Thyroid gland (tissue), 4 donors: ENCODE results near the gene MDK. TPM values are rescaled to one million over a fixed set of nuclear protein-coding genes. Genes with fewer than 3 reads are reported as not detected.

Source experiments
- DNase-seq, 2 donors: peaks; one replicate each; pipeline ENCODE4 v3.0.0-alpha.2; 2019
- H3K27ac ChIP-seq, 3 donors: fragments of 200-600 bp; sonication (generic); 1 replicate in 2 of 3; 2 replicates in 1 of 3; pipeline ENCODE4 v1.5.1; 2016 to 2019; ENCODE audit warnings: mild to moderate bottlenecking in 1 of 3, moderate library complexity in 1 of 3
- H3K27me3 ChIP-seq: fragments of 200-600 bp; sonication (generic); one replicate; pipeline ENCODE4 v1.5.1; 2019
- H3K36me3 ChIP-seq, 2 donors: fragments of 200-600 bp; sonication (generic); one replicate each; pipeline ENCODE4 v1.5.1; 2016 to 2019
- H3K4me1 ChIP-seq, 2 donors: fragments of 200-600 bp; sonication (generic); one replicate each; pipeline ENCODE4 v1.5.1; 2017 to 2019
- H3K4me3 ChIP-seq, 3 donors: fragments of 200-600 bp; sonication (generic); replicated peaks in 1 of 3; 1 replicate in 2 of 3; 2 replicates in 1 of 3; pipeline ENCODE4 v1.5.1; 2016; ENCODE audit warnings: mild to moderate bottlenecking in 1 of 3
- H3K9me3 ChIP-seq: fragments of 200-600 bp; sonication (generic); one replicate; pipeline ENCODE4 v1.5.1; 2017
- POLR2A ChIP-seq, 2 donors: fragments of 450-650 bp; IDR thresholded peaks; one replicate each; pipeline ENCODE4 v1.6.1; 2017; ENCODE audit warnings: antibody characterized with exemption in 2 of 2, mild to moderate bottlenecking in 2 of 2, moderate library complexity in 1 of 2
- WGBS, 2 donors: methylation state at CpG; one replicate each; pipeline ENCODE4 v1.1.5; 2017; 5-methylcytosine and 5-hydroxymethylcytosine counted together
- intact Hi-C: fragments of 100-400 bp; cut with DNase I; formaldehyde crosslinking; loops from one replicate; pipeline ENCODE4 v1.15.1; 2023
- total RNA-seq, 4 donors: library from RNA; depleted of rRNA; stranded (reverse); fragments of >200 nt; gene quantifications; one replicate each; pipeline ENCODE4 v1.2.3, GENCODE V29; 2016
- TF ChIP-seq, protein P1 (sequence below), 6 experiments: fragments of 200-600 bp in 3 of 6; fragments of 450-650 bp in 3 of 6; sonication (generic) in 3 of 6; IDR thresholded peaks; one replicate each; pipeline ENCODE4 v1.5.1; 2016 to 2019; ENCODE audit warnings: antibody characterized with exemption in 6 of 6, mild to moderate bottlenecking in 2 of 6, inconsistent platforms in 1 of 6, moderate library complexity in 1 of 6

MDK gene
- total RNA-seq, 4 donors from 2014 or later, result 3.3 to 24.3 (median 16.7) TPM

DNA sequence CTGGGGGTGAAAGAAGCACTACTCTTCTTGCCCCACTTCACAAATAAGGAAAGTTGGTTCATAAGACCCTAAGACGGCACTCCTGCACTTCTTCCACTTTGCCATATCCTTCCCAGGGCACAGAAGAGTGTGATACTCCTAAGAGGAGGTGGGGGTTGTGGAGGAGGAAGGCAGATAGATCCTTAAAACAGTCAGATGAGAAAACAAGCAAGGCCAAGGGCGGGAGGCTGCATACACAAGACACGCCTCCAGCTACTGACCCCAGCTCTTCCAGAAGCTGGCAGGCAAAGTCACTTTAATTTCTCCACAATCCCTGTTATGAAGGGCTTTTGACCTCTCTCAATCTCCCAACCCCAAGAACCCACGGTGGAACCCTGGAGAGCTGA lies 11.8 kb downstream of the MDK start:
- H3K36me3 ChIP-seq, result peaks cover 15 to 16% of the 10 kb centered on the region in 2 donors
- H3K27ac ChIP-seq, result no peak overlapping the region
- H3K4me3 ChIP-seq, result peak overlapping the region in 1 of 3 donors; percentile 25
- no peak for DNase-seq
- H3K9me3 ChIP-seq, result no peaks in the 10 kb centered on the region
- H3K4me1 ChIP-seq, result peaks cover 19 to 39% of the 10 kb centered on the region in 2 donors
- peaks cover 14% of the 10 kb centered on the region for H3K27me3 ChIP-seq
- TF ChIP-seq, protein P1, sequence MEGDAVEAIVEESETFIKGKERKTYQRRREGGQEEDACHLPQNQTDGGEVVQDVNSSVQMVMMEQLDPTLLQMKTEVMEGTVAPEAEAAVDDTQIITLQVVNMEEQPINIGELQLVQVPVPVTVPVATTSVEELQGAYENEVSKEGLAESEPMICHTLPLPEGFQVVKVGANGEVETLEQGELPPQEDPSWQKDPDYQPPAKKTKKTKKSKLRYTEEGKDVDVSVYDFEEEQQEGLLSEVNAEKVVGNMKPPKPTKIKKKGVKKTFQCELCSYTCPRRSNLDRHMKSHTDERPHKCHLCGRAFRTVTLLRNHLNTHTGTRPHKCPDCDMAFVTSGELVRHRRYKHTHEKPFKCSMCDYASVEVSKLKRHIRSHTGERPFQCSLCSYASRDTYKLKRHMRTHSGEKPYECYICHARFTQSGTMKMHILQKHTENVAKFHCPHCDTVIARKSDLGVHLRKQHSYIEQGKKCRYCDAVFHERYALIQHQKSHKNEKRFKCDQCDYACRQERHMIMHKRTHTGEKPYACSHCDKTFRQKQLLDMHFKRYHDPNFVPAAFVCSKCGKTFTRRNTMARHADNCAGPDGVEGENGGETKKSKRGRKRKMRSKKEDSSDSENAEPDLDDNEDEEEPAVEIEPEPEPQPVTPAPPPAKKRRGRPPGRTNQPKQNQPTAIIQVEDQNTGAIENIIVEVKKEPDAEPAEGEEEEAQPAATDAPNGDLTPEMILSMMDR (IDR thresholded peaks at IDR 0.05), result no peak
- TF ChIP-seq POLR2A (IDR thresholded peaks at IDR 0.05), result no peak
- WGBS, 2 donors, result 55 to 58% methylated on average over 4 of the region's 4 CpGs
- intact Hi-C loops, result loop anchor here (5.0 to 10.0 kb wide), 2 partner anchors 134 to 222 kb away; partner anchors contain the start of genes ATG13 and HARBI1

DNA sequence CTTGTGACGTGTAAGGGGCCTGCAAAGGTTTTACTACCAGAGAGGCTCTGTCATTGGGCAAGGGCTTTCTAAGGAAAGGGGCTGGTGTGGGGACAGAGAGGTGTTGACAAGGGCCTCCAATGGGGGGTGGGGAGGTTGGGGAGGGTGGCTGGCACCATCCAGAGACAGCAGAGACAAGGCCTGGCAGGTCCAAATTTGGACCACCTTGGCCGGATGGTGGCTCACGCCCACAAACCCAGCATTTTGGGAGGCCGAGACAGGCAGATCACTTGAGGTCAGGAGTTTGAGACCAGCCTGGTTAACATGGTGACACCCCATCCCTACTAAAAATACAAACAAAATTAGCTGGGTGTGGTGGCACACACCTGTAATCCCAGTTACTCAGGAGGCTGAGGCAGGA lies 12.3 kb downstream of the MDK start:
- 81 to 91% methylated on average over 4 of the region's 4 CpGs for WGBS, 2 donors
- Histone ChIP-seq H3K27me3 (peaks cover 14% of the 10 kb centered on the region), H3K4me1 (peaks cover 19 to 39% of the 10 kb centered on the region in 2 donors), H3K36me3 (peaks cover 15 to 16% of the 10 kb centered on the region in 2 donors), H3K27ac (no peak overlapping the region), H3K4me3 (no peak overlapping the region), H3K9me3 (no peaks in the 10 kb centered on the region)
- intact Hi-C loops, result loop anchor here (5.0 to 10.0 kb wide), 2 partner anchors 134 to 221 kb away; partner anchors contain the start of genes ATG13 and HARBI1
- TF ChIP-seq, protein P1 (IDR thresholded peaks at IDR 0.05), result no peak
- no peak for TF ChIP-seq POLR2A (IDR thresholded peaks at IDR 0.05)
- DNase-seq, result no peak

DNA sequence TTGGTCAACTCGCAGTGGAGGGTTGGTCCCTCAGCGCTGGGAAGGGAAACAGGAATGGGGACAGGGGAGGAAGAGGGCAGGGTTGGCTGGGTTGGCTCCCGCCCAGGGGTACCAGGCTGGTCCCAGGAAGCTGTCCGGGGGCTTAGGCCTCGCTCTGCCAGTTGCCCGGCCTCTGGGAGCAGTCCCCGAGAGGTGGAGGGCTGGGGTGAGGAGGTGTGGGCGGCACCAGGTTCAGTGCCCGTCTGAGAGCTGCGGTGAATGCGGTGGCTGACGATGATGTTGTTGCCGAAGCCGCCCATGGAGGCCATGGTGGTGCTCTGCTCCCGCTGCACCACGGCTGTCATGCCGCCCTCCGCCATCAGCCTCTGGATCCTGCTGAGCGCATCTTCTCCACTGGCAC lies 16.1 kb downstream of the MDK start:
- intact Hi-C loops, result loop anchor here (10.0 kb wide), 1 partner anchor 217 kb away; the partner anchor contains the start of genes ATG13 and HARBI1
- WGBS, 2 donors, result 94 to 96% methylated on average over 14 to 18 of the region's 19 CpGs
- H3K4me1 ChIP-seq, result peaks cover 4 to 6% of the 10 kb centered on the region in 2 donors
- H3K27ac ChIP-seq, result no peak overlapping the region
- TF ChIP-seq, protein P1 (IDR thresholded peaks at IDR 0.05), result no peak
- TF ChIP-seq POLR2A (IDR thresholded peaks at IDR 0.05), result no peak
- H3K9me3 ChIP-seq, result no peaks in the 10 kb centered on the region
- no peak for DNase-seq
- no peak overlapping the region for H3K4me3 ChIP-seq
- H3K36me3 ChIP-seq, result peaks cover 15 to 16% of the 10 kb centered on the region in 2 donors
- no peaks in the 10 kb centered on the region for H3K27me3 ChIP-seq

DNA sequence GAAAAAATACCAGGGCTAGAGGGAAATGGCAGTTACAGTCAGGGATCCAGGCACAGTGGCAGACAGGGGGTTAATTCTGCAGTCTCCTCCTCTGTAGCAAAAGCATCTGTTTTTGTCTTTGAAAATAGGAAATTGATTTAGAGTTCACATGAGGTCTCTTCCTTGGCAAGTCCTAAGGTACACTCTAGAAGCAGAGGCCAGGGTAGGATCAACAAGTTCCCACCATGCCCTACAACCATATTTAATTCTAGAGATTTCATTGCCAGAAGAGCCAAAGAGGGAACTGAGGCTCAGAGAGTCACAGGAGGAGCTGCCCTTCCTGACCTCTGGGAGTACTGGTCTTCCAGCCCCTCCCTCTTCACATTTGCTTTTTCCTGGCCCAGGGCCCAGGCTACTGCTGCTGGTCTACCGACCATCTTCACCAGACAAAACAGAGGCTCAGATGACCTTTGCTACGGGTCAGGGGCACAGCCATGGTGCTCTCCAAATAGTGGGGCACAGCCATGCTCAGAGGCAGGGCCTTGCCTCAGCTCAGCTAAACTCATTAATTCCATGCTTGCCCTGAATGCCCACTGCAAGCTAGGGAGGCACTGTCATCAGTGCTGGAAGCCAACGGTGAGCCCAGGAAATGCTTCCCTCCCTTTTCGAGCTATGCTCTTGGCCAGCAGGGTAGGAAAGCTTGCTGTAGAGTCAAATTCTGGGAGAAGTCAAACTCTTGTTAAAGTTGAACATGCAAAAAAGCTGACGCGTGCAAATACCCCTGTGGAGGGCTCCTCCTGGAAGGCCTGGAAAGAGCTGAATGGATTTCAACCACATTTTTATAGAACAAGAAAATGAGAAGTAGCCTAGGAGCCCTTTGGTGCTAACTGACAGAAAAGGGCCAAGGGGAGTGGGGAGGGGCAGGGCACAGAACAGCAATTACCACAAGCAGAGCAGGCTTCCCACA lies 21.8 kb downstream of the MDK start:
- WGBS, 2 donors, result 71 to 73% methylated on average over 6 of the region's 6 CpGs
- intact Hi-C loops, result no loop called here
- no peak overlapping the region for H3K27ac ChIP-seq
- peaks cover 16 to 17% of the 10 kb centered on the region in 2 donors for H3K36me3 ChIP-seq
- TF ChIP-seq, protein P1 (IDR thresholded peaks at IDR 0.05), result no peak
- no peak for TF ChIP-seq POLR2A (IDR thresholded peaks at IDR 0.05)
- H3K4me3 ChIP-seq, result no peak overlapping the region
- DNase-seq, result no peak
- no peaks in the 10 kb centered on the region for H3K4me1 ChIP-seq
- no peaks in the 10 kb centered on the region for H3K9me3 ChIP-seq
- H3K27me3 ChIP-seq, result no peaks in the 10 kb centered on the region
